ENCODE measurements around the gene SPON1.

SPON1 gene

DNA sequence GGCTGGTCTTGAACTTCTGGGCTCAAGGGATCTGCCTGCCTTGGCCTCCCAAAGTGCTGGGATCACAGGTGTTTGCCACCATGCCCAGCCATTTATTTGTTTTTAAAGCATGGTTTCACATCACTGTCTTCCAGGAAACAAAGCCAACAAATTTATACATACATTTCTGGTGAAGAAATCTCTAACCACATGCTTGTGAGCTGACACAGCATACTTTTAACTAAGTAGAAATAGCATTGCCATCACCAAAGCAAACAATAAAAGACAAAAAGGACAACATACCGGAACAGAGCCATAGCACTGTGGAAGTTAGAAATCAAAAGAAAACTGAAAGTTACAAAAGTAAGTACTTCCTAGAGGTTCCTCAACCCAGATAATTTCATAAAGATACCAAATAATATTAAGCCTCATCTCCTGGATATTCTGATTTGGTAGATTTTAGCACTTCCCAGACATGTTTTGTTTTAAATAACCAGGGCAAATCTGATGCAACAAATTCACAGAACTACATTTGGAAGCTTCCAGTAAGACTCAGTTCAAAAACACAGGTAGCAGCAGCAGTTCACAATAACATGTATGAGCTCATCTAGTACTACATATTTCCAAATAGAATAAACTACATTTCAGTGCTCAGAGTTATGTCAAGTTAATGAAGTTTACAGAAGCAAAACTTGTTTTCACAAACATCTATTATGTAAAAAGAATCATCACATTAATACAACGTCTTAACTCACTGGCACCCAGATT lies 325.8 kb downstream of the SPON1 start:
- DNase-seq = peak; percentile 87

- no peak for DNase-seq
Measured at GRCh38 chr11:14290422-14290821, 327.9 kb downstream of the SPON1 start.

DNA sequence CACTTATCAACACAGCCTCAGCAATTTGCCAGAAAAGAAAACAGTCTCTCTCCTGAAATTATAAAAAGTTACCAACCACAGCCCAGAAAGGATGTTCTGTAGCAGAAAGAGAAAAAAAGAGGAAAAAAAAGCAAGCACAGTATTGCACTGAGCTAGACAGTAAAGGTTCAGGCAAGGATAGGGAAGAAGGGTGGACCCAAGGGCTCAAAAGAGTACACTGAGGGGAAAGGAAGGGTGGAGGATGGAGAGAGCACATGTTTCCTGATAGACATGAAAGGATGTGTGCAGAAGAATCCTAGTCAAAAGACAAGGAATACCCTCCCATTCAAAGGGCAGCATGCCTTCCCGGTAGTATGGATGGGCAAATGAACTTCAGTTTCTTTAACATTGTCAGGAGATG lies 337.4 kb downstream of the SPON1 start:
- DNase-seq = no peak

DNA sequence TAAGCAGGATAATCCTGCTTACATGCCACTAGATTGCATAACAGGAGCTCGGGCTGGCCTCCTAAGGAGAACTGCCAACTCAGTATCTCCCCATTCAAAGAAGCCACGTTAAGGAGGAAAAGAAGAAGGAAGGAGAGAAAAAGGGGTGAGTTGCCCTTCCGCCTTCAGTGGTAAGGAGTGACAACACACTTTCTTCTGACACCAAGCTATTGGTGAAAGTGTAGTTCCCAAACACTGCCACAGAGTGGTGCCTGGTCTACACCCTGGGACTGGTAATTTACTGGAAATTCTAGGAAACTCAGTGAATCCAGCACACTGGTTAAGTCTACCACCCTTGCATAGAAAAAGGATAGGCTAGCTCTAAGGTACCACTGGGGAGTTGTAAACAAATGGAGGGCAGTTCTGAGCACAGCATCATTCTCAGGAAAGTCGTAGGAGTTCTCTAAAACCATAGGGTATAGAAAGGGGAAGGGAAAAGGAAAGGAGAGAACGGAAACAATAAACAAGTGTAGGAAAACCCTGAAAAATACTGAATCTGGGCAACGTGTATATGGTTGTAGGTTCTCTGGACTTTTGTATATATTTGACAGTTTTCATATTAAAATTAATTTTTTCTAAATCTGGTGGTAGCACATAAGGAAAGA lies 338.3 kb downstream of the SPON1 start:
- peak; percentile 77 for DNase-seq

- DNase-seq = peak; percentile 11
Measured at GRCh38 chr11:14304601-14305000, 342.1 kb downstream of the SPON1 start.

DNA sequence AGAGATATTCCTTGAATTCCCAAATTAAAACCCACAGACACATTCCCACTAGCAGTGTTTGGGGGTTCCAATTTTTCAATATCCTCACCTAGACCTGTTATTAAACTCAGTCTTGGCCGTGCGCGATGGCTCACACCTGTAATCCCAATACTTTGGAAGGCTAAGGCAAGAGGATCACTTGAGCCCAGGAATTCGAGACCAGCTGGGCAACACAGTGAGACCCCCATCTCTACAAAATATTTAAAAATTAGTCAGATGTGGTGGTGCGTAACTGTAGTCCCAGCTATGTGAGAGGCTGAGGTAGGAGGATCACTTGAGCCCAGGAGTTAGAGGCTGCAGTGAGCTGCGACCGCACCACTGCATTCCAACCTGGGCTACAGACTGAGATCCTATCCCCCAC lies 343.1 kb downstream of the SPON1 start:
- no peak for DNase-seq

DNA sequence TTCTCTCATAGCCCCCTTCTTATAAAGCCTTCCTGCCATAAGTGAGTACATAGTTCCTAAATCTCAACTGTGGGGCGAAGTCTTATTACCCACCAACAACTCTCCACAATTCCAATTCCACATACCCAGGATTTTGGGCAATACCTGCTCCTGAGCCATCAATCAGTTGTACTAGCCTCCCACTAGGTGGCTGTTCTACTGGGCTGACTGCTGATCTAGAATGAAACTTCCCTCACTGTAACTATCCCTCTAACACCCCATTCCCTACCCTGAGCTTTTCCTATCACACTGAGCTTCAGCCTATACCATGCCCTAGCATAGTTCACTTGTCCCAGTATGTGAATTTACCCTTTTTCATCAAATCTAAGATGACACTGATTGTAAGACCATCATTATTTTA lies 344.0 kb downstream of the SPON1 start:
- DNase-seq = no peak

DNA sequence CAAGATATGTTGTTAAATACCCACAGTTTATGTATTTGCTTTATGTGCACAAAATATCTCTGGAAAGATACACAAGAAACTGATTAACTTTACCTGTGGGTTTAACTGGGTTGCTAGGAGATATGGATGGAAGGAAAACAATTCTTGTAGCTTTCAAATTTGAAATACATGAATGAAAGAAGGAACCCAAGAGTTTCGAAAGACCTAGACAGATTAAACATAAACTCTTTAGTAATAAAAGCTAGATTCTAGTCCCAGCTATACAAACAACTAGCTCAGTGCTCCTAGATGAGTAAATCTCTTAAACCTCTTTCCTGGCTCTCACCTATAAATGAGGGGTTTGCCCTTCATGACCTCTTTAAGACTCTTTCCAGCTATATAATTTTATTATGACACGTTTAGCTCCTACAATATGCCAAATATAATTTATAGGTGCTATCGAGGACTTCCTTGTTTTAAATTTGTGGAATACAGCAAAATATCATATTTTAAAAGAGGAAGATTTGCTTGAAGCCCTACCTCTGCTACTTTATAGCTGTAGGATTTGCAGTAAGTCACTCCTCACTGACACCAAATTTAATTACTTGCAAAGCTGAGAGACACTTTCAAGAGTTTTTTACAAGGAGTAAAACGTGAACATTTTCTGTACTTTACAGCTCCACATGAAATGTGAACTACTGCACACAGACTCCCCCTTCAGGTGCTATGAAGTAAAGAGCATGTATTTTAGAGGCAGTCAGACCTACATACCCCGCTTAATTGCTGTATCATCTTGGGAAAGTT lies 345.8 kb downstream of the SPON1 start:
- DNase-seq = peak; percentile 53

GRCh38 chr11:14308897-14309387 lies 346.4 kb downstream of the SPON1 start:
- no peak for DNase-seq

GRCh38 chr11:14309425-14310192 lies 347.1 kb downstream of the SPON1 start:
- DNase-seq = no peak

DNA sequence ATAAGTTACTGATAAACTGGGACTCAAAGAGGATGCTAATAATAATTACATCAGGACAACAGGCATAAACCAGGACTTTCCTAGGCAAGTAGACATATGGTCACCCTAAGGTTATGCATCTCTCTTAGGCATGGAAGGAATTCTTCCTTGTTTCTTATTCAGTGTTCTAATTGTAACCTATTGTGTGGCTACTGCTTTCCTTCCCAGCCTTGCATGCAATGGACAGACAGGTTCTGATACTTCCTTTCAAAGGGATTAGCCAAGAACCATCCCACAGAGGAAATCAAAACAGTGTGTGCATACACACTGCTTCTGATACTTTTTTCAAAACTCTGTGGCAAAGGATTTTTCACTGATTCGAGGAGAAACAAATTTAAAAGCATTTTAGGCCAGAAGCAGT lies 348.2 kb downstream of the SPON1 start:
- peak; percentile 60 for DNase-seq

- DNase-seq = peak; percentile 66
Measured at GRCh38 chr11:14312736-14313438, 350.4 kb downstream of the SPON1 start.

DNA sequence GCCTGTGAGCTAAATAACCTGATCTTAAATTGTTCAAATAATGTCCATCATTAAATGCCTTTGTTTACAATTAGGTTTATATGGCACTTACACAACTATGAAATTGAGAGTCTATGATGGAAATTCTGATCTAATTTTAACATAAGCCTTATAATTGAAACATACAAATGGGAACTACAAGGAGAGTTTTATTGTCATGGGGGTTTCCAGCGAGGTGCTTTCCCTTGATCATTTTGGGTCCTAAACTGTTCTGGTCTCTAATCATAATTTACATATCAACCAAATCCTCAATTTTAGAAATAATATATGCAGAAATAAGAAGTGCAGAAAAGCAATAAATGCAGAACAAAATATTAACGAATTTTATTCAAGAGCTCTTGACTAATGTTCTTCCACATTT lies 351.6 kb downstream of the SPON1 start:
- no peak for DNase-seq

DNA sequence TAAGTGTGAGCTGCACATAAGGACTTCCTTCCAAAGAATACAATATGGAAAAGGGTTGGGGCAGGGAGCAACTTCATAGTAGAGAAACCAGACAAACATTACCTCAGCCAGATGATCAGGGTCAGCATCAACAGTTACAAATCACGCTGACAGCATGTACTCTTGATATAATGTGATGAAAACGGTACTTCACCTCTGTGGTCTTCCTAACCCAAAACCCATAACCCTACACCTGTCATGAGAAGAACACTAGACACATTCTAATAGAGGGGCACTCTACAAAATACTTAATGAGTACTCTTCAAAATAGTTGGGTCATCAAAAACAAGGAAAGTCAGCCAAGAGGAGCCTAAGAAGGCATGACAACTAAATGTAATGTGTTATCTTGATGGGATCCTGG lies 352.6 kb downstream of the SPON1 start:
- no peak for DNase-seq

Measured in fibroblast of skin of scalp (primary cell).